Activated CD8-positive, alpha-beta memory T cell treated with anti-CD3 and anti-CD28 coated beads, Interleukin-2, amount 50 U/mL, for 1 hour (primary cell): ENCODE measurements around the gene COX6B2.

ENCODE experiments used
- DNase-seq: peaks from one replicate; pipeline ENCODE4 v3.0.0-alpha.2; 2020; ENCODE audit errors: extremely low read depth

COX6B2 gene

DNA sequence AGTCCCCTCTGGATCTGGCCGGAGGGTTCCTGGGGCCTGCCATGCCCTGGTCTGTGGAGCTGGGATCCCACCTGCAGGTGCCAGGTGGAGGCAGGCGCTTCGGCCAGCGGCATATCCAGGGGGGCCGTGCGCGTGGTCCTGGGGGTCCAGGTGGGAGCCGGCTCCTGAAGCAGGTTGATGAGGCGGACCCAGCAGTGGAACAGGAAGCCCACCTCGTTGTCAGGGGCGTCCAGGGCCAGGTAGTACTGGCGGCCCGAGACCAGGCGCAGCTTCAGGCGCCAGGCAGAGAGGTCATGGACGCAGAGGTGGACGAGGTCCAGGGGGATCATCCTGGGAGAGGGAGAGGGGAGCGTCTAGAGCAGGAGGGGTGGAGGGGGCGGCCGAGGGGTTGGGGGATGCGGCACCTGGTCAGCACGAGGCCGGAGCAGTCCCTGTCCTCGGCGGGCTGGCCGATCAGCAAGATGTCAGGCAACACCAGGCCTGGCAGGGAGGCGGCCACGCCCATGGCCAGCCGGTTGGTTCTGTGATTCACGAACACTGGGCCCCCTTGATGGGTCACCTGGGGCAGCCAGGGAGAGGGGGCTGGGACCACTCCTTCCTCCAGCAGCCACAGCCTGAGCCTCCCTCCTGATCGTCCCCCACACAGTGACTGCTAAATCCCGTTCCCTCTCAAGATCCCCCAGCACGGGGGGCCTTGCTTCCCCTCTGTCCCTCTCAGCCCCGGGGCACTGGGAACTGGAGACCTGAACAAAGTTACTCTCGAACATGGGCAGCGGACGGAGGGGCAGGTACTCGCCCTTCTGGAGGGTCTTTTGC lies 7.9 kb upstream of the COX6B2 start:
- no peak for DNase-seq

DNA sequence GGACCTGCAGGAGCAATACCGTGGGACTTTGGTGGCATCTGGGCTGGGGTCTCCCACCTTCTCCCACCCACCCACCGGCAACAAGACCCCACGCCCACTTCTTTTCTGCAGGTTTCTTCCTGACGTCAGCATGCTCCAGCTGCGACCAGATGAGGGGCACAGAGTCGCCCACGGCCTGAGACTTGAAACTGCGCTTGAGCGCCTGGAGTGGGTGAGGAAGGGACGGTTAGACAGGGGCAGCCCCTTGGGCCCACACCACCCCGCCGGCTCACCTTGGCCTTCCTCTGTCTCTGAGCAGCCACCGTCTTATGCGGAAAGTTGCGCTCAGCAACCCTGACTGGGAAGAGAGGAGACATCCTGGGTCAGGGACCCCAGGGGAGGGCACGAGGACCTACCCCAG lies 6.4 kb upstream of the COX6B2 start:
- no peak for DNase-seq

GRCh38 chr19:55358943-55359908 lies 4.7 kb upstream of the COX6B2 start:
- no peak for DNase-seq

GRCh38 chr19:55358493-55358892 lies 4.0 kb upstream of the COX6B2 start:
- no peak for DNase-seq

GRCh38 chr19:55355213-55355821 lies 798 bp upstream of the COX6B2 start:
- no peak for DNase-seq

DNA sequence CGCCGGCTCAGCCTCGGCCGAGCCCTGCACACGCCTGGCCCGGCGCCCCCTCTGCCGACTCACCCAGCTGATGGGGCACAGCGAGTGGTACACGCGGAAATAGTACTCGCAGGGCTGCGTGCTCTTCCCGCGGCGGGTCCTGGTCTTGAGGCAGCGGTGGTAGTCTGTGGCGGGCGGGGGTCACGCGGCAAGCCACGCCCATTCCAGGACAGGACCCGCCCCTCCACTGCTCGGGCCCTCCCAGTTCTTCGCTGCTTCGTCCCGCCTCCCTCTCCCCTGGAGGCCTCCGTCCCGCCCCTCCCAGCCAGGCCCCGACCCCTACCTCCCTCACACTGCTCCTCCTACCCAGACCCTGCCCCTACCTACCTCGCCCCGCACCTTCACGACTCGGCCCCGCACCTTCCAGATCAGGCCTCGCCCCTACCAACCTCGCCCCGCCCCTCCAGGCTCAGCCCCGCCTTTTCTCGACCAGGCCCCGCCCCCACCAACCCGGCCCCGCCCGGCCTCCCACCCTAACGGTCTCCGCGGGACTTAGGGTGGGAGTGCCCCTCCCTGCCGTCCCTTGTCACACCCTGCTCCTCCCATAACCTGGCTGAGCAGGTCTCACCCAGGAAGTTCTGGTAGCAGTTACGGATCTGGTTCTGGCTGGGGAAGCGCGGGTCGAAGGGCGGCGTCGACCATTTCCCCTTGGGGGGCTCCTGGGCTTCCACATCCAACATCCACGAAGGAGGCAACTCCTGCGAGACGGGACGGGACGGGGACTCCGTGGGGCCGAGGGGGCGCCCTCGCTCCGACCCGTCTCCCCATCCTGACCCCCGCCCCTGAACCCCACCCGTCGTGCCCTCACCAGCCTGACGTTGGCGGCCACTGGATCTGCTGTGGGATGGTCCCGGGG lies 469 bp downstream of the COX6B2 start:
- no peak for DNase-seq

- no peak for DNase-seq
Measured at GRCh38 chr19:55353356-55353802, 1.1 kb downstream of the COX6B2 start.

- DNase-seq, result no peak
Measured at GRCh38 chr19:55352549-55353145, 1.9 kb downstream of the COX6B2 start.

DNA sequence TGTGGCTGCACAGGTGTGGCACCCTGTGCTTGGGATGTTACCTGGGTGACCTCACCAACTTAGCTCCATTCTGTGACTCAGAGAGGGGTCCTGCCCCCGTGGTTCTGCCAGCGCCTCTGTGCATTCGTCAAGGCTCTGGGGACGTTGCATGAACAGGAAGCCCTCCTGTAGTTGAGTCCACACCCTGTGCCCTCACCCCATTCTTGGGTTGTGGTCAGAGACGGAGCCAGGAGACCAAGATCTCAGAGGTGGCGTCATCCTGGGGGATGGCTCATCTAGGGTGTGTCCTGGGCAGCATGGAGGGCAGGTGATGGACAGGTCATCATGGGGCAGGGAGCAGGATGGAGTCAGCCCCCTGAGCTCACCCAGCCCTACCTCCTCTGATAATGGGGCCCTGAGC lies 2.5 kb downstream of the COX6B2 start:
- no peak for DNase-seq

- DNase-seq, result no peak
Measured at GRCh38 chr19:55350620-55351315, 3.8 kb downstream of the COX6B2 start.

- DNase-seq, result no peak
Measured at GRCh38 chr19:55348317-55349034, 6.0 kb downstream of the COX6B2 start.

DNA sequence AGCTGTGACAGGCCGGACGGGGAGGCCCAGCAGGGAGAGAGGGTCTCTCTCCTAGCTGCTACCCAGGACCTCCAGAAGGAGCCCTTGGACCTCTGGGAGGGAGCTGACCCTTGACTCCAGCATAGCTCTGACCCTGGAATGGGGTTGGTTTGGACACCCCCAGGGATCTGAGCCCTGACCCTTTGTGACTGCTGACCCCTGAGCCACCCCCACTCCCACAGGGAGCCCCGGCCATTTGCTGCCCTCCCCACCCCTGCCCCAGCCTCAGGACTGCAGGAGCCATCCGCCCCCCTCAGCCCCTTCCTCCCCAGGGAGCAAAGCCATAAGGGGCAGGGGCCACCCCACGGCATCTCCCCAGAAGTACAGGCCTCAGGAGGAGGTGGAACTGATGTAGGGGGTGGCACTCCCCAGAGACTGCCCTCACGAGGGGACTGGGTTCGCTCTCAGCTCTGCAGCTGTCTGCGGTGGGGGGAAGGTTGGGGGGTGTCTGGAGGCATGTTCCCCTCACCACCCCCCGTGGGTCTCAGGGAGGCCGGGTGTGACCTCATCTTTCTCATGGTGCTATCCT lies 7.0 kb downstream of the COX6B2 start:
- DNase-seq, result no peak

- no peak for DNase-seq
Measured at GRCh38 chr19:55346725-55347441, 7.6 kb downstream of the COX6B2 start.

DNA sequence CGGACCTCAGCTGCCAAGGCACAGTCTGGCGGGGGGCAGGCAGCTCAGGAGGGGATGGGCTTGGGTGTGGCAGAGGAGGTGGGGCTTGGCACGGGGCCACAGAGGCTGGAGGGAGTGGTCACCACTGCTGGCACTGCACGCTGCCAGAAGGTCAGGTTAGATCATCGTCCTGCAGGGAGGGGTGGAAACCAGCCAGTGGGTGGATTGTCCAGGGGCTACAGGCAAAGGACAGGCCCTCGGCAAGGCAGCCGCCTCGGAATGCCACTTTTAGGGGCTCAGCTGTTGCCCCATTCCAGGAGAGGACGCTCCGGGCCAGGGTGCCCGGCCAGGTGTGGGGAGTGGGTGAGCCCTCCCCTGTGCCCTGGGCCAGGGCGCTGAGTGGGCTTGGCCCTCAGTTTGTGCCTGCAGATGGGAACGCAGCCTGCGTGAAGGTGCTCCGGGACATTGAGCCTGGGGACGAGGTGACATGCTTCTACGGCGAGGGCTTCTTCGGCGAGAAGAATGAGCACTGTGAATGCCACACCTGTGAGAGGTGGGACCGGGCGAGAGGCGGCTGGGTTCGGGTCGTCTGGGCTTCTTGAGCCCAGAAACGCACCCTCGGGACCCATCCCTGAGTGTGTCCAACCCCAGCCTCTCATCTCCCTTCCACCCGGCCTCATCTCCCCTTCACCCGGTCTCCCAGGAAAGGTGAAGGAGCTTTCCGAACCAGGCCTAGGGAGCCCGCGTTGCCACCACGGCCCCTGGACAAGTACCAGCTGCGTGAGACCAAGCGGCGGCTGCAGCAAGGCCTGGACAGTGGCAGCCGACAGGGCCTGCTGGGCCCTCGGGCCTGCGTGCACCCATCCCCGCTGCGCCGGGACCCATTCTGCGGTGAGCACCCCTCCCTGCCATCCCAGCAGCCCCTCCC lies 8.4 kb downstream of the COX6B2 start:
- DNase-seq, result no peak

DNA sequence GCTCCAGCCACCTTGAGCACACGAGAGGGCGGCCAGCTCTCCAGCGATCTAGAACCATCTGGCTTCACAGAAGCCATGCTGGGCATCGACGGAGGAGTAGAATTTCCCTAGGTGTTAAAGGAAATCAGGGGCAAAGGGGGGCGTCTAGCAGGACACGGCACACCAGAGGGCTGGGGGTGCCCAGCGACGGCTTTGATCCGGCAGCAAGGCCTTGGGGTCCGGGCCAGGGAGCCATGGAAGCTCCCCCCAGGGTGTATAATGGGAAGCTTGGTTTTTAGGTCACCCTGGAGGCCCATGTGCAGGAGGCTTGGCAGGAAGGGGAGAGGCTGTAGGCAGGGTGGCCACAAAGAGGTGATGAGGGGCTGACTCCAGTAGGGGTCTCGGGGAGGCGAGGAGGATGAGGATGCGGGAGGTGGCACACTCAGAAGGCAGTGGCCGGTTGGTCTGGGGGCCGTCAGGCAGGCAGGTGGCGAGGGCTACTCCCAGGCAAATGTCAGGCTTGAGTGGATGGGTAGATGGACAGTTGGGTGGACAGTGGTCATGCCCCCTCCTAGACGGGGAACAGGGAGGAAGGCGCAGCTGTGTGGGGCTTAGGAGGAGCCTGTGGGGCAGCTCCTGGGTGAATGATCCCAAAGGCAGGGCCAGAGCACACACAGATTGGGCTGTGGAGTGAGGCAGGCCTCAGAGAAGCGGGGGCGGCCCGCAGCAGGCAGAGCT lies 9.3 kb downstream of the COX6B2 start:
- no peak for DNase-seq

DNA sequence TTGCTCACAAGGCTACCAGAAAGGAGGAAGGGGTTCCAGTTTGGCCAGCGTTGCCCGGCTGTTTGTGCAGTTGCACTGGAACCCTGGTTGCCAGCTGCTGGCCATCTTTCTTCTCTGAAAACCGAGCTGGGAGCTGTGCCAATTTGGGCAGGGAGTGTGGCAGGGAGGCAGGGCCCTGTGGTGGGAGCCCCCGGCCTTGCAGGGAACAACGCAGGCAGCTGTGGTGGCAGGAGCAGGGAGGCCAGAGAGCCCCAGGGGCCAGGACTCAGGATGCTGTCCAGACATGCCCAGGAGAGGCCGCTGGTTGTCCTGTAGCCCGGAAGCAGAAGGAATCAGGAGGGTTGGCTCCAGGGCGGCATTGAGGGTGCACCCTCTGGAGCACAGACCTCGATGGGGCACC lies 10.1 kb downstream of the COX6B2 start:
- no peak for DNase-seq
